Tongue (tissue), 2 donors: ENCODE data around the gene PALMD. TPM values are rescaled to one million over a fixed set of nuclear protein-coding genes. Genes with fewer than 3 reads are reported as not detected.

Source experiments
- DNase-seq: peaks from one replicate; pipeline ENCODE4 v3.0.0-alpha.2; 2015
- total RNA-seq: library from RNA; depleted of rRNA; stranded (reverse); fragments of >200 nt; gene quantifications from one replicate; pipeline ENCODE4 v1.2.3, GENCODE V29; 2014

PALMD gene
- total RNA-seq, 1 donor from 2014 or later = 147 TPM

- no peak for DNase-seq
Observed at GRCh38 chr1:99697580-99697979, 51.7 kb downstream of the PALMD start.

GRCh38 chr1:99700020-99700419 lies 54.1 kb downstream of the PALMD start:
- DNase-seq = no peak

- DNase-seq = no peak
Observed at GRCh38 chr1:99702221-99702620, 56.3 kb downstream of the PALMD start.

GRCh38 chr1:99704356-99704816 lies 58.5 kb downstream of the PALMD start:
- no peak for DNase-seq

- DNase-seq = no peak
Observed at GRCh38 chr1:99705385-99705784, 59.5 kb downstream of the PALMD start.

GRCh38 chr1:99707535-99708142 lies 61.7 kb downstream of the PALMD start:
- peak; percentile 88 for DNase-seq

GRCh38 chr1:99710994-99711393 lies 65.1 kb downstream of the PALMD start:
- DNase-seq = no peak

GRCh38 chr1:99713006-99713405 lies 67.1 kb downstream of the PALMD start:
- no peak for DNase-seq

GRCh38 chr1:99717005-99717404 lies 71.1 kb downstream of the PALMD start:
- DNase-seq = no peak

GRCh38 chr1:99723251-99723650 lies 77.3 kb downstream of the PALMD start:
- DNase-seq = no peak

GRCh38 chr1:99725996-99726395 lies 80.1 kb downstream of the PALMD start:
- no peak for DNase-seq

GRCh38 chr1:99726407-99726806 lies 80.5 kb downstream of the PALMD start:
- no peak for DNase-seq

GRCh38 chr1:99726818-99727217 lies 80.9 kb downstream of the PALMD start:
- DNase-seq = no peak

GRCh38 chr1:99727575-99728185 lies 81.8 kb downstream of the PALMD start:
- no peak for DNase-seq

- peak; percentile 7 for DNase-seq
Observed at GRCh38 chr1:99728494-99729235, 82.8 kb downstream of the PALMD start.

- DNase-seq = no peak
Observed at GRCh38 chr1:99731384-99731783, 85.5 kb downstream of the PALMD start.

- no peak for DNase-seq
Observed at GRCh38 chr1:99735852-99736251, 89.9 kb downstream of the PALMD start.

- peak; percentile 60 for DNase-seq
Observed at GRCh38 chr1:99737016-99737415, 91.1 kb downstream of the PALMD start.

GRCh38 chr1:99738858-99739465 lies 93.0 kb downstream of the PALMD start:
- DNase-seq = no peak

- no peak for DNase-seq
Observed at GRCh38 chr1:99740141-99740540, 94.2 kb downstream of the PALMD start.
